Activated T-cell treated with anti-CD3 and anti-CD28 coated beads, Interleukin-2, amount 50 U/mL, for 72 hours (primary cell): ENCODE data around the gene YWHAH. TPM values are rescaled to one million over a fixed set of nuclear protein-coding genes. Genes with fewer than 3 reads are reported as not detected.
A peak's percentile ranks its signal among the peaks of the same experiment; 100 is the strongest.

ENCODE experiments used
- ATAC-seq, 2 donors: fragments of 150-1000 bp; cut with Tn5 transposase; replicated peaks in 1 of 2; 2 replicates each; pipeline ENCODE4 v1.10.0; 2021; ENCODE audit warnings: moderate library complexity in 2 of 2, mild to moderate bottlenecking in 1 of 2
- DNase-seq, 2 donors: peaks; one replicate each; pipeline ENCODE4 v3.0.0; 2021 to 2022; ENCODE audit warnings: mixed read lengths in 1 of 2
- H3K27ac Mint-ChIP-seq: one replicate; pipeline ENCODE4 v1.8.0; 2022; ENCODE audit warnings: mild to moderate bottlenecking, moderate library complexity, mixed read lengths
- H3K27me3 Mint-ChIP-seq: one replicate; pipeline ENCODE4 v1.8.0; 2022; ENCODE audit warnings: low read depth, mixed read lengths
- H3K36me3 Mint-ChIP-seq, 2 donors: one replicate each; pipeline ENCODE4 v1.8.0; 2022; ENCODE audit warnings: mixed read lengths in 2 of 2, mild to moderate bottlenecking in 1 of 2; ENCODE audit not compliant: insufficient read depth in 2 of 2
- H3K4me1 Mint-ChIP-seq: one replicate; pipeline ENCODE4 v1.8.0; 2022; ENCODE audit warnings: low read depth, mixed read lengths
- H3K4me3 Mint-ChIP-seq, 2 donors: one replicate each; pipeline ENCODE4 v1.8.0; 2022; ENCODE audit warnings: mild to moderate bottlenecking in 2 of 2, mixed read lengths in 2 of 2, moderate library complexity in 2 of 2
- H3K9me3 Mint-ChIP-seq, 2 donors: one replicate each; pipeline ENCODE4 v1.8.0; 2022; ENCODE audit warnings: mixed read lengths in 2 of 2
- total RNA-seq, 2 donors: library from RNA; stranded (reverse); gene quantifications; one replicate each; pipeline ENCODE4 v1.2.3, GENCODE V29; 2022

YWHAH gene
- total RNA-seq, 2 donors from 2014 or later = 74.2 to 76.8 TPM

- peaks cover 4% of the 10 kb centered on the region for H3K4me1 Mint-ChIP-seq
- H3K27me3 Mint-ChIP-seq = no peaks in the 10 kb centered on the region
- no peak overlapping the region for H3K27ac Mint-ChIP-seq
- peaks cover 0 to 1% of the 10 kb centered on the region in 2 donors for H3K36me3 Mint-ChIP-seq
- H3K4me3 Mint-ChIP-seq = no peak overlapping the region
- H3K9me3 Mint-ChIP-seq = no peaks in the 10 kb centered on the region
- DNase-seq (no peak), ATAC-seq (no peak)
Measured at GRCh38 chr22:31911565-31912406, 32.5 kb upstream of the YWHAH start.

GRCh38 chr22:31912407-31912743 lies 32.0 kb upstream of the YWHAH start:
- H3K9me3 Mint-ChIP-seq = no peaks in the 10 kb centered on the region

GRCh38 chr22:31915586-31915985 lies 28.7 kb upstream of the YWHAH start:
- Mint-ChIP-seq H3K4me1 (peaks cover 16% of the 10 kb centered on the region), H3K36me3 (no peaks in the 10 kb centered on the region), H3K27ac (no peak overlapping the region), H3K4me3 (no peak overlapping the region), H3K27me3 (no peaks in the 10 kb centered on the region), H3K9me3 (no peaks in the 10 kb centered on the region)
- ATAC-seq (no peak), DNase-seq (no peak)

More at GRCh38 chr22:31912407-31912743, 32.0 kb upstream of the YWHAH start:
- Mint-ChIP-seq H3K4me1 (peaks cover 10% of the 10 kb centered on the region), H3K27me3 (no peaks in the 10 kb centered on the region), H3K27ac (no peak overlapping the region), H3K36me3 (peaks cover 0 to 1% of the 10 kb centered on the region in 2 donors), H3K4me3 (no peak overlapping the region)
- DNase-seq = no peak
- ATAC-seq = no peak

- Mint-ChIP-seq H3K4me3 (peak overlapping the region in 1 of 2 donors; percentile 6), H3K27ac (no peak overlapping the region), H3K36me3 (no peaks in the 10 kb centered on the region), H3K4me1 (peaks cover 16% of the 10 kb centered on the region), H3K27me3 (no peaks in the 10 kb centered on the region), H3K9me3 (no peaks in the 10 kb centered on the region)
- DNase-seq = peak; percentile 4 to 40
- peak; percentile 33 to 75 for ATAC-seq
Measured at GRCh38 chr22:31917227-31917921, 27.0 kb upstream of the YWHAH start.

GRCh38 chr22:31919730-31920129 lies 24.6 kb upstream of the YWHAH start:
- Mint-ChIP-seq H3K4me1 (peaks cover 27% of the 10 kb centered on the region), H3K27me3 (peaks cover under 1% of the 10 kb centered on the region), H3K9me3 (no peaks in the 10 kb centered on the region), H3K4me3 (no peak overlapping the region), H3K27ac (no peak overlapping the region), H3K36me3 (no peaks in the 10 kb centered on the region)
- ATAC-seq (no peak), DNase-seq (no peak)

- Mint-ChIP-seq H3K27me3 (peaks cover 6% of the 10 kb centered on the region), H3K36me3 (no peaks in the 10 kb centered on the region), H3K4me3 (no peak overlapping the region), H3K9me3 (no peaks in the 10 kb centered on the region), H3K4me1 (peaks cover 27% of the 10 kb centered on the region), H3K27ac (no peak overlapping the region)
- ATAC-seq (no peak), DNase-seq (no peak)
Measured at GRCh38 chr22:31920306-31920705, 24.0 kb upstream of the YWHAH start.

- ATAC-seq (no peak), DNase-seq (no peak)
- Mint-ChIP-seq H3K27ac (no peak overlapping the region), H3K4me3 (no peak overlapping the region), H3K27me3 (peaks cover 13% of the 10 kb centered on the region), H3K4me1 (peaks cover 27% of the 10 kb centered on the region), H3K36me3 (no peaks in the 10 kb centered on the region), H3K9me3 (no peaks in the 10 kb centered on the region)
Measured at GRCh38 chr22:31921106-31921505, 23.2 kb upstream of the YWHAH start.

- Mint-ChIP-seq H3K4me1 (peaks cover 16% of the 10 kb centered on the region), H3K27ac (no peak overlapping the region), H3K4me3 (no peak overlapping the region), H3K27me3 (peaks cover 13% of the 10 kb centered on the region), H3K9me3 (no peaks in the 10 kb centered on the region), H3K36me3 (no peaks in the 10 kb centered on the region)
- DNase-seq = no peak
- ATAC-seq = no peak
Measured at GRCh38 chr22:31922534-31922933, 21.8 kb upstream of the YWHAH start.

GRCh38 chr22:31923136-31923535 lies 21.2 kb upstream of the YWHAH start:
- no peak for ATAC-seq

GRCh38 chr22:31923747-31924146 lies 20.6 kb upstream of the YWHAH start:
- peaks cover 19% of the 10 kb centered on the region for H3K27me3 Mint-ChIP-seq
- peaks cover 11% of the 10 kb centered on the region for H3K4me1 Mint-ChIP-seq
- no peak overlapping the region for H3K4me3 Mint-ChIP-seq
- DNase-seq (no peak), ATAC-seq (no peak)
- H3K36me3 Mint-ChIP-seq = no peaks in the 10 kb centered on the region
- H3K27ac Mint-ChIP-seq = no peak overlapping the region
- H3K9me3 Mint-ChIP-seq = no peaks in the 10 kb centered on the region

More at GRCh38 chr22:31923136-31923535, 21.2 kb upstream of the YWHAH start:
- H3K9me3 Mint-ChIP-seq = no peaks in the 10 kb centered on the region
- H3K27ac Mint-ChIP-seq = no peak overlapping the region
- no peak for DNase-seq
- peaks cover 17% of the 10 kb centered on the region for H3K27me3 Mint-ChIP-seq
- no peak overlapping the region for H3K4me3 Mint-ChIP-seq
- H3K36me3 Mint-ChIP-seq = no peaks in the 10 kb centered on the region
- peaks cover 11% of the 10 kb centered on the region for H3K4me1 Mint-ChIP-seq

- no peak overlapping the region for H3K27ac Mint-ChIP-seq
- H3K9me3 Mint-ChIP-seq = no peaks in the 10 kb centered on the region
- no peaks in the 10 kb centered on the region for H3K36me3 Mint-ChIP-seq
- H3K27me3 Mint-ChIP-seq = peaks cover 25% of the 10 kb centered on the region
- no peak overlapping the region for H3K4me3 Mint-ChIP-seq
- H3K4me1 Mint-ChIP-seq = peaks cover 11% of the 10 kb centered on the region
- ATAC-seq (no peak), DNase-seq (no peak)
Measured at GRCh38 chr22:31925056-31925455, 19.3 kb upstream of the YWHAH start.

- peaks cover 11% of the 10 kb centered on the region for H3K4me1 Mint-ChIP-seq
- DNase-seq (no peak), ATAC-seq (no peak)
- no peak overlapping the region for H3K4me3 Mint-ChIP-seq
- H3K27me3 Mint-ChIP-seq = peaks cover 25% of the 10 kb centered on the region
- H3K36me3 Mint-ChIP-seq = no peaks in the 10 kb centered on the region
- no peak overlapping the region for H3K27ac Mint-ChIP-seq
- H3K9me3 Mint-ChIP-seq = no peaks in the 10 kb centered on the region
Measured at GRCh38 chr22:31926024-31926423, 18.3 kb upstream of the YWHAH start.

- no peaks in the 10 kb centered on the region for H3K36me3 Mint-ChIP-seq
- peaks cover 11% of the 10 kb centered on the region for H3K4me1 Mint-ChIP-seq
- no peaks in the 10 kb centered on the region for H3K9me3 Mint-ChIP-seq
- DNase-seq = no peak
- peaks cover 25% of the 10 kb centered on the region for H3K27me3 Mint-ChIP-seq
- no peak overlapping the region for H3K27ac Mint-ChIP-seq
- ATAC-seq = peak in 1 of 2 donors; percentile 19
- H3K4me3 Mint-ChIP-seq = no peak overlapping the region
Measured at GRCh38 chr22:31926969-31927368, 17.4 kb upstream of the YWHAH start.
